Fibroblast of skin of left quadriceps (primary cell): ENCODE measurements around the gene SRSF10.
A peak's percentile ranks its signal among the peaks of the same experiment; 100 is the strongest.
"Not testable (repeated sequence)": the region's sequence is repeated elsewhere in the genome, so short reads cannot be mapped to it uniquely, and the experiment has no call there.

ENCODE experiments used
- DNase-seq, 2 experiments: peaks; one replicate each; pipeline ENCODE4 v3.0.0-alpha.2; 2013; ENCODE audit warnings: low read depth in 2 of 2

Gene SRSF10

DNA sequence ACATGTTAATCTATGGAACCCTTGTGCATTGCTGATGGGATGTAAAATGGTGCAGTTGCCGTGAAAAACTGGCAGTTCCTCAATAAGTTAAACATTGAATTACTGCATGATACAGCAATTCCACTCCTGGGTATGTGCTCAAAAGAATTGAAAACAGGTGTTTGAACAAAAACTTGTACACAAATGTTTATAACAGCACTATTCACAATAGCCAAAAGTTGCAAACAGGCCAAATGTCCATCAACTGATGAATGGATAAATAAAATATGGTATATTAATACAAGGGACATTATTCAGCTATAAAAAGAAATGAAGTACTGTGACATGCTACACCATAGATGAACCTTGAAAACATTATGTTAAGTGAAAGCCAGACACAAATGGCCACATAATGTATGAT is 17.7 kb upstream of the SRSF10 start:
- DNase-seq, result no peak

DNA sequence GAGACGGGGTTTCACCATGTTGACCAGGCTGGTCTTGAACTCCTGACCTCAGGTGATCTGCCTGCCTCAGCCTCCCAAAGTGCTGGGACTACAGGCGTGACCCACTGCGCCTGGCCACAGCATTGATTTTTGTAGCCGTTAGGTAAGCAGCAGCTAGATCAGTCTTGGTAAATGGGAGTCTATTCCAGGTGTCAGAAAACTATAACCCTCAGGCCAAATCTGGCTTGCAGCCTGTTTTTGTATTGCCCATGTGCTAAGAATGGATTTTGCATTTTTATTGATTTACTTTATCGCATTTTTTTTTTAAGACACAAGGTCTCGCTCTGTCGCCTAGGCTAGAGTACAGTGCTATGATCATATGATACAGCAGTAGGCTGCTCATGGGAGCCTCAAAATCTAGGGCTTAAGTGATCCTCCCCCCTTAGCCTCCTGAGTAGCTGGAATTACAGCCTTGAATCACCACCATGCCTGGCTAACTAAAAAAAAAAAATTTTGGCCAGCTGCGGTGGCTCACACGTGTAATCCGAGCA is 16.6 kb upstream of the SRSF10 start:
- DNase-seq, result no peak

DNA sequence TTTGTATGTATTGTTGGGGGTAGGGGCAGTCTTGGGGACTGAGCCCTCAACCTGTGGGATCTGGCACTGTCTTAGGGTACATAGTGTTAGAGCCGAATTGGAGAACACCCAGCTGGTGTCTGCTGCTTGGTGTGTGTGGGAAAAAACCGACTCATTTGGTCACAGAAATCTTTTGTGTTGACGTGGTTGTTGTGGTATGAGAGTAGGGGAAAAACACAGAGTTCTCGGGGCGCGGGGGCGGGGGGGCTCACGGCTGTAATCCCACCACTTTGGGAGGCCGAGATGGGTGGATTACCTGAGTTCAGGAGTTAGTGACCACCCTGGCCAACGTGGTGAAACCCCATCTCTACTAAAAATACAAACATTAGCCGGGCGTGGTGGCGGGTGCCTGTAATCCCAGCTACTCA is 15.3 kb upstream of the SRSF10 start:
- DNase-seq, result no peak

DNA sequence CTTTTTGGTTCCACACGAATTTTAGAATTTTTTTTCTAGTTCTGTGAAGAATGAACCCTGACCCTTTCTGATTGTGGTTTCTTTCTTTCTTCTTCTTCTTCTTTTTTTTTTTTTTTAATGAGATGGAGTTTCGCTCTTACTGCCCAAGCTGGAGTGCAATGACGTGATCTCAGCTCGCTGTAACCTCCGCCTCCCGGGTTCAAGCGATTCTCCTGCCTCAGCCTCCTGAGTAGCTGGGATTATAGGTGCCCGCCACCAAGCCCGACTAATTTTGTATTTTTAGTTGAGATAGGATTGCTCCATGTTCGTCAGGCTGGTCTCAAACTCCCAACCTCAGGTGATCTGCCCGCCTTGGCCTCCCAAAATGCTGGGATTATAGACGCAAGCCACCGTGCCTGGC is 11.9 kb upstream of the SRSF10 start:
- DNase-seq, result not testable (repeated sequence)

DNA sequence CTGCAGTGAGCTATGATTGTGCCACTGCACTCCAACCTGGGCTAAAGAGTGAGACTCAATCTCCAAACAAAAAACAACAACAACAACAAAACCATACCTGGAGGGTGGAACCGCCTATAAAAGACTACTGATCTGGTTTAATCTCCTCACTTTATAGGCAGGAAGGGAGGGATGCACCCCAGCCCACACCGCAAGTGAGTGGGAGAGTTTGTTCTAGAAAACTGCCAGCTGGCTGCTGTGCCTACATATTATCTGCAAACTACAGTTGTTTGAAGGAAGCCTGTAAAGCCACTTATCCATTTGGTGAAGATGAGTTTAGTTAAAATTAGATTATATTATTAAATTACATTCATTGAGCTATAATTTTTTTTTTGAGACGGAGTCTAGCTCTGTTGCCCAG is 9.1 kb upstream of the SRSF10 start:
- DNase-seq, result no peak

DNA sequence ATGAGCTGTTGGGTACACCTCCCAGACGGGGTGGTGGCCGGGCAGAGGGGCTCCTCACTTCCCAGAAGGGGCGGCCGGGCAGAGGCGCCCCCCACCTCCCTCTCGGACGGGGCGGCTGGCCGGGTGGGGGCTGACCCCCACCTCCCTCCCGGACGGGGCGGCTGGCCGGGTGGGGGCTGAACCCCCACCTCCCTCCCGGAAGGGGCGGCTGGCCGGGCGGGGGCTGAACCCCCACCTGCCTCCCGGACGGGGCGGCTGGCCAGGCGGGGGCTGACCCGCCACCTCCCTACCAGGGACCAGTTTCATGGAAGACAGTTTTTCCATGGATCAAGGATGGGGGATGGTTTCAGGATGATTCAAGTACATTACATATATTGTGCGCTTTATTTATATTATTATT is 6.9 kb upstream of the SRSF10 start:
- not testable (repeated sequence) for DNase-seq

DNA sequence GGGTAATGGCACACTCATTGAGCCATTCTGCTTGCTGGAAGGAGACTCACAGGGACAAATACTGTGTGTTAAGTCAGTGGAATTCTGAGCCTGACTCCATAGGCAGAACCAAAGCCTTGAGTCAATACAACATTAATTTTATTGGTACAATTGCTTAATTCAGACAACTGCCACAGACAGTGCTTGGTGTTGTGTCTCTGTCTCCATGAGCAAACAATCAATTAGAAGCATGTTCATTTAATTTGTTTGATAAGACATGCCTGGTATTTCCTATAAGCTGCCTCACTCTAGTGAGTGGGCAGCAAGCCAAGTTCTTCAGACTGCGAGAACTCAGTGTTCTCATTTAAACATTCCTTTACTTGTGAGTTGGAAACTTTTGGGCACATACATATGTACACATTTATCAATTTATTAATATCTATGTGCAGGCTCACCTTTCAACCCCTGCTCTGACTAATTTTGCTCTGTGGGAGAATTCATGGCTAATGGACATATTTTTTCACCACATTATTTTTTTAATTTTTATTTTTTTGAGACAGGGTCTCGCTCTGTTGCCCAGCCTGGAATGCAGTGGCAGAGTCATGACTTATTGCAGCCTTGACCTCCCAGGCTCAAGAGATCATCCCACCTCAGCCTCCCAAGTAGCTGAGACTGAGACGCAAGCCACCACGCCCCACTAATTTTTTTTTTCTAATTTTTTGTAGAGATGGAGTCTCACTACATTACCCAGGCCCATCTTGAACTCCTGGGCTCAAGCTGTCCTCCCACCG is 4.5 kb upstream of the SRSF10 start:
- DNase-seq, result peak; percentile 71 to 75

DNA sequence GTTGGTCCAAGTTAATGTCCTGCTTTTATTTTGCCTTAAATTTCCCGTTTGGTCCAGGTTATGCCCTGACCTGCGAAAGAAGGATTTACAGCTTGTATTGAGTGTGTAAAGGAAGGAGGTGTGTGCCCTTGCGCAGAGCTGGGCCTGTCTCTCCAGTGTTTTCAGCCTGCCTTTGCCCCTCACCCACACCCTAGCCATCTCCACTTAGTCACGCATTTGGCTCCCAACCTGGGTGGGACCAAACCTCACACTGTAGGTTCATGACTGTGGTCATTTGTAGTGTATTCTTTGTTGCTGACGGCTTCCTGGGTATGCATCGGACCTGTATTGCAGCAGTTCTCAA is 572 bp upstream of the SRSF10 start:
- DNase-seq, result no peak

DNA sequence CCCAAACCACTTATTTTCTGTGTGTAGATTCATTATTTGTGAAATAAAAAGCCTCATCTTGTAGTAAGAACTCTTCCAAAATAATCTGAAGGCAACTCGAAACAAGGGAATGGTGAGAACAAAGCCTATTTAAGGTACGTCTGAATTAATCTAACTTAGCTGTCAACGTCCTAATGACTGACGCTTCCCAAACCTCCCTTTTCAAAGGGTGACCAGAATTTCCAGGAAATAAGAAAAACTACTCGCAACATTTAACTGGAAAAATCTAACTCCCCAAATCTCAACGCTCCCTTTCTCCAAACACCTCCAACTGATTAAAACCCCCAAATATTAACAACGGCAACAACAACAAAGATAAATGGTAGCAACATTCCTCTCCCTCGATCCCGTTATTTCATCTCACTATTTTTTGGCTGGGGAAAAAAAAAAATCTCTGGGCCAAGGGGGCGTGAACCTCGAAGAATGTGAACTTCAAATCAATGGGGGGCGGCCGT is 693 bp downstream of the SRSF10 start:
- DNase-seq, result no peak

DNA sequence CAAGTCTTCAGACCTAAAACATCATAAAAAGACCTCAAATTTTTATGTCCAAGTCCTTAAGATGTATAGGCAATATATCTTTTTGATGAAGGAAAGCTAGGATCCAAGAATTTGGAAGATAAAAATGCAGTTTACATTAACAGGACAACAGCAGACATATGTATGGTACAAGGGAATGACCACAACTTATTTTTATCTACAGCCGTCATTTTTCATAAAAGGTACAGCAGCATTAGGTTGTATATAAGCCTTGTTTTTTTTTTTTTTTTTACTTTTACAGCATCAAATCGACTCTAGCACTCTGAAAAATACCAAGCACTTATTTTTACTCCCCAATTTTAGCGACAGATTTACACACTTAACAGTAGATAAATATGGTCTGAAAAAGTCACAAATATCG is 1.3 kb downstream of the SRSF10 start:
- DNase-seq, result no peak

DNA sequence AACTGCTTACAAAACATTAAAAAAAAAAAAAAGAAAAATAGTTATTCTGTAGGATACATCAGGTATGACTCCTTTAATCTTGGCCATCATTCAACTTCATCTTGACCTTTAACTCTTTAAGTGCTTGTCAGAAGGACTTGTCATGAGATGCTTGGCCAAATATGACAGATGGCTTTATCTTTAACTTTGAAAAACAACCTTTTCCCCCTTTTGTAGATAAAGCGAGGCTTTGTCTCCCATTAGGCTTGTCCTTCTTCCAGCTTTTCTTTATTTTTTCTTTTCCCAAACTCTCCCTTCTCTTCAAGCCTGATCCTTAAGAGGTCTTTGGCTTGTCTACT is 2.3 kb downstream of the SRSF10 start:
- DNase-seq, result no peak

DNA sequence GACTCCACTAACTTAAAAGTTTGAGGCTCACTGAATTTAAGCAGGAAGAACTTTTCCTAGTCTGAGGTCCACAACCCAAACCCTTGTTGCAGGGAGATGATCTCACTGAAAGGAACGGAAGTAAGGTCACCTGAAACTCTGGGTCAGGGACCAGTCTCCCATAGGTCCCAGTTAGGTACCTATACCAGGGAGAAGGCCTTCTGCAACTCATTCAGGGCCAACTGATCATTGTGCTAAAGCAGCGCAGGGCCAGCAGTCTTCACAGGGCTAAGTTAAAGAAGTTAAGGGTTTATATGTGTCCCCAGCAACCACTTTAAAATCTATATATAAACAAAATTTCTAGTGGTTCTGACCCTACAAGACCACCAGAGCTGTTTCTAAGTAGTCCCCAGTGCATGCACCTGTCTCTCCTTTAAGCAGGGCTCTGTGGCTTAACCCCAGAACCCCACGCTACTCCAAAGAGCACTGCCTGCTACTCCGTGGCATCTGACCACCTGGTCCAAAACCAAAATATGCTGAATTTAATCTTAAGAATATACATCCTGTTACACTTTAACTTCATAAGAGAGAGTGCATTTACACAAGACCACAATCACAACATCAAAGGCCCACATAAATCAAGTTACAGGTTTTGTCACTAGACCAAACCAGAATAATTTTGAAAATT is 2.8 kb downstream of the SRSF10 start:
- DNase-seq, result no peak

DNA sequence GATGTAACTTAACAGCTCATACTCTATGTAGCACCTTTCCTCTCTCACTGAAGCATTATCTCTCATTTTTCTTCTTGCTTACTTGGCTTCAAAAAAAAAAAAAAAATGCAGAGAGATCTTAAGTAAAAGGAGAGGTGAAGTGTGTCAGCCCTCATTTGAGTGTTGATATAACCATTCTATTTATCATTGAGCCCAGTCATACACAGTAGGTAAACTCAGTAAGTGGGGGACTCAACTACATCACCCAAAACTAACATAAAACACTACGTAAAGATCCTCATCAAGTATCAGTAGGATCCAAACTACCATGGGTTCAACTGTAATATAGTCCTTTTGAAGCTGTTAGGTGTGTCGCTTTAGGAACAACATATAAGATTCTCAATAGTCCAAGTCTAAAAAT is 12.3 kb downstream of the SRSF10 start:
- DNase-seq, result no peak

DNA sequence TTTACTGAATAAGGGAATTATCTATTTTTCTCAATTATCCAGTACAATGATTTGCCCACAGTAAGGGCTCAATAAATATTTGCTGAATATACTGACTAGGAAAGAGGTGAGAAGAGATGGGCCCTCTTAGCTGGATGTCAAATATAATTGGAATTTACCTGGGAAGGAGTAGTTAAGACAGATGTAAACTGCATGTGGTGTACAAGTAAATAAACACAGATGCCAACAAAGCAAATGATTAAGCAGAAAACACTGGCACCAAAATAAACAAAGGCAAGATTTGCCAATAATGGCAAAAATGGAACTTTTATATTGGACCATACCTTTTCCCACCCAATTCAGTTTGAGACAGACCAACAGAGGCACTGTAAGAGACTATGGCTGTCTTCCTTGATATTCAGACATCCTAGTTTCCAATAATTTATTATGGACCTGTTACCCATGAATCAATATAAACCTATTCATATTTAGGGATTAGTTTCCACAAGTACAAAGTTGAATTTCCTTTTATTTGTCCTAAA is 13.1 kb downstream of the SRSF10 start:
- DNase-seq, result no peak

DNA sequence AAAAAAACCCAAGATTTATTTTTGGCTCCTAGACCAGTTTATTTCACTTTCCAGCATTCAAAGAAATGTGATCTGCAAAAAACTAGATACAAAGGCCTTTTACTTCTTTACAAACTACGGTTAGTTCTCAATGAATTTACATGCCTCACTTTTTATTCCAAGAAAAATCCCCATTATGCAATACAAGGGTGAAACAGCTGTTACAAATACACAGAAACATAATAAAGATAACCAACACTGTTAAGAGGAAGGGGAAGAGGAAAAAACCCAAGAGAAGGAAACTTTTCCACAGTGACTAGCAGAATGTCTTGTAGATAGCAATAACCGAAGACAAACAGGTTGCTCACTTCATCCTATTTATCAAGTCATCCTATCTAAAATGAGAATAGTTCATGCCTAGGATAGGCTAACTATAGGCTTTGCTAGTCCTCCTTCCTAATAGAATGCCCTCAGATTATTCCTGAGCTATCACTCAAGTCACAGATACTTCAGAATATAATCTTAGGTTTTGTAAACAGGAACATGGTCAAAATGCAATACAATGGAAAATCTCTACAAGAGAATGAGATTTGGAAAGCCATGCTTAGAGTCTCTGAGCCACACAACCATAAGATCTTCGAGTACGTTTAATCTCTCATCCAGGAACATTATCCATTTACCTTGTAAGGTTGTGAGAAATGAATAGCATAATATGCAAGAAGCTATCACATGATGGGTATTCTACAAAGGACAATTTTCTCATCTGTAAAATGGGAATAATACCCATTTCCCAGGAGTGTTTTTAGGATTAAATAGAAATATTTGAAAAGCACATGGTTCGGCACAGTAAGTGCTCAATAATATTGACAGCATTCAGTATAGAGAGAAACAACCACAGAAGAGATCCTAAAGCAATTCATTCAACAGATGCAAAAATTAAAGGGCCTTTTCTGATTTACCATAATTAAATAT is 15.1 kb downstream of the SRSF10 start:
- DNase-seq, result no peak

DNA sequence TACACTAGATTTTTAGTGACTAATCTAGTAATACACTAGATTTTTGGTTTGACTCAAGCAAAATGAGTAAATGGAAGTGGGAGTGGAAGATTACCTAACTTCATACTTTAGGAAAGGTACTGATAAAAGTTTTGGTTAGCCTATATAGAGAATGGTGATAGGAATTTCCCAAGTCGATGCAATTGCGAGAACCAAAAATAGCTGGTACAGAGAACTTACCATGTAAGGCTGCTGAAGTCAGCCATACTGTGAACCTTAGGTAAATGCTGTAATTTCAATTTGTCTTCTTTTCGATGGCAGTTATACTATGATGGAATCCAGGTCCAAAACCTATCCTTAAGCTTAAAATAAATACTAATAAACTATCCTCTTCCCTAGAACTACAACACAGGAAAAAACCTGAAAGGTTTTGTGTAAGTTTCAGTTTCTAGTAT is 15.9 kb downstream of the SRSF10 start:
- no peak for DNase-seq

DNA sequence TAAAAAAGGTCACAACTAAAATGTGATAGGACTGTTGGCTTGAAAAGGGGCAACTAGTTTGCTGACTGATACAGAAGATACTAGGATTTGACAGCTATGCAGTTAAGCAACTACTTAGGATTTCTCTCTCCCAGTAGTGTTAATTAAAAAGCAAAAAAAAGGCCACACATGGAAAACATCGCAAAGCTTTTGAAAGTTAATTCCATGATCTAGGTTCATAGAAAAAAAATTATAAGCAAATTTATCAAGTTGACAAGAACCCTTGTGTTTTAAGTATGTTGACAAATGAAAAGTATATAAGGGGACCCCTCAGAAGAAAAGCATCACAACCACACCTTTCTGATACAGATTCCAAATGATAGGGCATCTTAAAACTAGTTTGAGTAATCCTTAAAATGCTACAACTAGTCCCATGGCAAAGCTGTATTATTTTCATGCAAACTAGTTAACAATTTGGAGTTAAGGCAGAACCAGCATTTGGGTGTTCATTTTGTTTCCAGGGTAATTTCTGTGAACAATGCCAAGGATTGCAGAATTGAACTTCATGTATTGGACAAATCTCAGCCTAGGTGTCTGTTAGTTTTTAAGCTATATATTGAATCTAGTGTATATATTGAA is 16.4 kb downstream of the SRSF10 start:
- no peak for DNase-seq

DNA sequence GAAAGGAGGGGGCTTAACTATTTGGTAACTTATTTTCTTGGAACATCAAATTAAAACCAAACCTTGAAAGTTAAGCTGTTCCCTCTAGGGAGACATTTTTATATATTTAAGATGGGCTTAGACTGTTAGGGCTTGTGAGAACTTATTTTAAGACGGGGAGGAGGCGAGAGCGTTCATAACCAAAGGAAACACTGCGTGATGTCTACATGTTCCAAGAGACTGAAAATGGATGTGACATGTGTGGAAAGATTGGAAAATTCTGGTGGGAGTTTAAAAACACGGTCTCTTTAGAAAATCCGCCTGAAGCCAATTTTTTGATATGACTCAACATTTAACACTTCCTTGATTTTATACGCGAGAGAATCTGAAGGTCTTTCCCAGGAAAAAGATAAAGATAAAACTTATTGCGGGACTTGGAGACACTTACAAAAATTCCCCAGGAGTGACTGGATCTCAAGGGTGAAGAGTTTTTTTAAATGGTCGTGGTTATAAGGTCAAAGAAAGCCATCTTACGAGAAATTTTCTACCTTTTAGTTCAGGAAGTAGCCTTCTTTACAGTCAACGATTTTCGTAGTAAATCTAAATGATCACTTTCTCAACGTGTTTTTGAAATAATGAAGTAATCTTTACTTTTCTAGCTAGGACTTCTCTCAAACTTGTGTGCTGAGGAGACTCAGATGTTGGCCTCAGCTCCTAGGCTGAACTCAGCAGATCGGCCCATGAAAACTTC is 19.7 kb downstream of the SRSF10 start:
- no peak for DNase-seq

DNA sequence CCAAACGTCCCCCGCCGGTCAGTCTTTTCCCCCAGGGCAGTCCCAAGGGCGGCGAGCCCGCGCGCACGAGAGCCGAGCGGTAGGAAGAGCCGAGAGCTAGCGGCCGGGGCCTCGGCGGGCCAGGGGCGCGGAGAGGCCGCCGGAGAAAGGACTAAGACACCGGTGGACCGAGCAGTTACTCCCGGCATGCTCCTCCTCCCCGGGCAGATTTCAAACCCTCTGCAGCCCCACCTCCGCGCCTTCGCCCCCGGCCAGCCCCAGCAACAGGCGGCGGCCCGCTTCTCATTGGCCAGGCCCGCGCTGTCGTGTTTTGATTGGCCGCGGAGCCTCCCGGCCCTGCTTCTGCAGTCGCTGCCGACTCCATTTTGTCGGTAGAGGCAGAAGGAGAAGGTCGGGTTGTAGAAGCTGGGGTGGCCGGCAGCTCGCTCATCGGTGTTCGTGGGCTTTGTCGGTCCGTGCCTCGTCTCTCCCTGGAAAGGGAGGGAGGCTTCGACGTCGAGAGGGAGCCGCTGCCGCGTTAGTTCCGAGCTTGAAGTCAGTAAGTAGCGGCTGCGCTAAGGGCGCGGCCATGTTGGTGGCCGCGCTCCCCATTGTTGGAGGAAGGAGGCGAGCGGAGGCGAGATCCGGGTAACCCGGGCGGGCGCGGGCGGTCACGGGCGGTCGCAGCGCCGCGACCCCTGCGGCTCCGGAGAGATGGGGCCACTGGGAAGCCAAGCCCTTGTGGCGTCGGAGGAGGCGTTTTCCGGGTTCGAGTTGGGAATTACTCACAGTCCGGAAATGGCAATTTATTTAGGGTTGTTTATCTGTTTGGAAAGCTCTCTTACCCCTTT is 20.5 kb downstream of the SRSF10 start, which contains the start of gene PNRC2:
PNRC2 (plus strand) TSS at position 368 of the 830 bp plus-strand sequence. CDS start 1,630 bp downstream, outside the sequence.
- DNase-seq, result peak; percentile 87 to 88
